Inferior parietal cortex (tissue), 1 donor: Measurements from ENCODE around the gene TUBB4A.
A peak's percentile ranks its signal among the peaks of the same experiment; 100 is the strongest.
"Not testable (repeated sequence)": the region's sequence is repeated elsewhere in the genome, so short reads cannot be mapped to it uniquely, and the experiment has no call there.

Experiments used
- DNase-seq: peaks from one replicate; pipeline ENCODE4 v3.0.0-alpha.2; 2016; ENCODE audit errors: extremely low spot score

Gene TUBB4A

DNA sequence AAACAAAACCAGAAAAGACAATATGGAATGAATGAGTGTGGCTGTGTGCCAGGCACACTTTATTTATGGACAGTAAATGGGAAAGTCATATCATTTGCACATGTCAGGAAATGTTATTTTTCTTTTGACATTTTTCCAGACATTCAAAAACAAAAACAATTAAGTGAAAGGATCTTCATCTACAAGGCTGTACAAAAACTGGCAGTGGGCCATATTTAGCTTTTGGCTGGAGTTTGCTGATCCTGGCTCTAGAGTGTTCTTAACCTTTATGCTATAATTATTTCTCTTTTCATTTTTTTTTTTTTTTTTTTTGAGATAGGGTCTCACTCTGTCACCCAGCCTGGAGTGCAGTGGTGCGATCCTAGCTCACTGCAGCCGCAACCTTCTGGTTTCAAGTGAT lies 22.2 kb upstream of the TUBB4A start:
- no peak for DNase-seq

DNA sequence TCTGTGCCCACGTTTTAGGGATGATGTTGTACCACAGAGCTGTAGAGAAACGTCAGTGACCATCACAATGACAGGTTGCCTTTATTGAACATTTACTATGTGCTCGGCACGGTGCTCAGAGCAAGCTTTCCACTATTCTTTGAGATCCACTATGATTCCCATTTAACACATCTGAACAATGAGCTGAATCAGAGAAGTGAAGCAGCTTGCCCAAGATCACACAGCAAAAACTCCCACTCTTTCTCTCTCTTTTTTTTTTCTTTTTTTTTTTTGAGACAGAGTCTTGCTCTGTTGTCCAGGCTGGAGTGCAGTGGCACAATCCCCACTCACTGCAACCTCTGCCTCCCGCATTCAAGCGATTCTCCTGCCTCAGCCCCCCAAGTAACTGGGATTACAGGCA lies 20.6 kb upstream of the TUBB4A start:
- DNase-seq: no peak

- DNase-seq: no peak
These were observed 19.9 kb upstream of the TUBB4A start for GRCh38 chr19:6521718-6522646.

DNA sequence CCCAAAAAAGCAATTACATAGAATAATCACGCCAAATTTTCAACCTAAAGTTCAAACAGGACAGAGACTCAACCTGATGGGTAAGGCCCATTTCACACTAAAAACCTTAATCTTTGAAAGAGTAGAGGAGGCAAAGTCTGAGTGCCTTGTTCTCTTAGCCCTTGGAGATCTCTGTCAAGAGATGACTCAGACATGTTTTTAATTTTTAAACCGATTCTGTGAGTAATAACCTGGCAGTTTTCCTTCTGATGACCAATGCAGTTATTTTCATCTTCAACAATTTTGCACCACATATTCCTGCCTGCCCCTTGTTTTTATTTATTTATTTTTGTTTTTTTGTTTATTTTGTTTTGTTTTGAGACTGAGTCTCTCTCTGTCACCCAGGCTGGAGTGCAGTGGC lies 17.2 kb upstream of the TUBB4A start:
- no peak for DNase-seq

- no peak for DNase-seq
These were observed 16.2 kb upstream of the TUBB4A start for GRCh38 chr19:6518145-6518911.

DNA sequence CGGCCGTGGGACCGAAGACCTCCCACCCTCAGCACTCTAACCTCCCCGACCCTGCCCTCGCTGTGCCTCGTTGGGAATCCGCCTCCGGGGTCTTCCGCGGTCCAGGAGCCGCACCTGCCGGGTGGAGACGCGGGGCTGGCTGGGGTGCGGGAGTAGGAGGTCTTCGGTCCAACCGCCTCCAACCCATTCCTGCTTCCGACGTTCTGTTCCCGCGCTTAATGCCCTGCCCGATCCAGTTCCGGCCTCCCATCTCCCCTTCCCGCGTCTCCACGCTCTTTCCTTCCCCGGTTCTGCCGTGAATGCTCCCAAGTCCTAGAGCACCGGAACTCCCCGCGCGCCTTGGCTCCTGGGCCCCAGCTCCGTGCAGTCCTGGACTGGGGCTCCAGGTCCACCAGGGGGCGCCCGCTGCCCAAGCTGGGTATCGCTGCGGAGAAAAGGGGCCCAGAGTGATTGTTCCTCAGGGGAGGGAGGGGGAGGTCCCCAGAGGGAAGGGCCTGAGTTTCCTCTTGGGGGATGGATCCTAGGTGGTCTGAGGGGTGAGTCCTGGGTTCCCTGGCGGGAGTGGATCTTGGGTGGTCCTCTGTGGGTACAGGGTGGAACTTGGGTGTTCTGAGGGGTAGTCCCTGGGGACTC lies 14.7 kb upstream of the TUBB4A start:
- DNase-seq: peak; percentile 95

GRCh38 chr19:6516018-6516658 lies 14.0 kb upstream of the TUBB4A start:
- DNase-seq: peak; percentile 90

DNA sequence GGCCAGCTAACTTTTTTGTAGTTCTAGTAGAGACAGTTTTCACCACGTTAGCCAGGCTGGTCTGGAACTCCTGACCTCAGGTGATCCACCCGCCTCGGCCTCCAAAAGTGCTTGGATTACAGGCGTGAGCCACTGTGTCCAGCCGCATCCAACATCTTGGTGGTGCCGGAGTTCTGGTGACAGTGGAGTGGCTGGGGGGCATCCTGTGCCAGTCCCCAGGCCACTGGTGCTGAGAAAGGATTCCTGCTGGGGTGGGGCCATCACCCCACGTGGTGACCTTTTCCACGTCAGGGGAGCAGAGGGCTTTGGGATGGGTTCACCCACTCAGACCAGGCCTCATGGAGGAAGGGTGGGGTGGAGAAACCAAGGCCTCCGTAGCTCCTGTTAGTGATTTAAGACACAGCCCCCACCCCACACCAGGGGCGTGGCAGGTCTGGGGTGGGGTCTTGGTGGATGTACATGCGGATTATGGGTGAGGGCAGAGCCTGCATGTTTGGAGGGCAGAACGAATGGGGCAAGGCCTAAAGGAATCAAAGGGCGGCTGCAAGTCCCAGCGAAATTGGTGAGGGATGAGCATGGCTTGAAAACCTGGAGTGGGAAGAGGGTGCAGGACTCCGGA lies 12.9 kb upstream of the TUBB4A start:
- DNase-seq: no peak

- DNase-seq: no peak
These were observed 12.0 kb upstream of the TUBB4A start for GRCh38 chr19:6514089-6514488.

DNA sequence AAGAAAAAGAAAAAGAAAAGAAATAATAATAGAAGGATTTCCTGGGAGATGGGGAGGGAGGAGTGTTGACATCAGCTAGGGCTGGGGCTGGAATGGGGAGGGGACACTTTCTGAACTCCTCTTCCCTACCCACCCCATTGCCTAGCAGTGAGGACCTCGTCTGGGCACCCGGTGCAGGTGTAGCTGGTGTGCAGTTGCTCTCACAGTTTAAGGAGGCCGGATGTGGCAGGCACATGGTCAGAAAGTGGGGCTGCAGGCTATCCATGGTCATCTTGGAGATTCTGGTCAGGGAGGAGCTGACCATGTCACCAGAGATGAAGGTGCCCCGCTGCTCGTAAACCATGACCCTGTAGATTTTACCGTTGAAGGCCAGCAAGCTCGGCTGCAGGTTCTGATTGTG lies 8.5 kb upstream of the TUBB4A start:
- no peak for DNase-seq

DNA sequence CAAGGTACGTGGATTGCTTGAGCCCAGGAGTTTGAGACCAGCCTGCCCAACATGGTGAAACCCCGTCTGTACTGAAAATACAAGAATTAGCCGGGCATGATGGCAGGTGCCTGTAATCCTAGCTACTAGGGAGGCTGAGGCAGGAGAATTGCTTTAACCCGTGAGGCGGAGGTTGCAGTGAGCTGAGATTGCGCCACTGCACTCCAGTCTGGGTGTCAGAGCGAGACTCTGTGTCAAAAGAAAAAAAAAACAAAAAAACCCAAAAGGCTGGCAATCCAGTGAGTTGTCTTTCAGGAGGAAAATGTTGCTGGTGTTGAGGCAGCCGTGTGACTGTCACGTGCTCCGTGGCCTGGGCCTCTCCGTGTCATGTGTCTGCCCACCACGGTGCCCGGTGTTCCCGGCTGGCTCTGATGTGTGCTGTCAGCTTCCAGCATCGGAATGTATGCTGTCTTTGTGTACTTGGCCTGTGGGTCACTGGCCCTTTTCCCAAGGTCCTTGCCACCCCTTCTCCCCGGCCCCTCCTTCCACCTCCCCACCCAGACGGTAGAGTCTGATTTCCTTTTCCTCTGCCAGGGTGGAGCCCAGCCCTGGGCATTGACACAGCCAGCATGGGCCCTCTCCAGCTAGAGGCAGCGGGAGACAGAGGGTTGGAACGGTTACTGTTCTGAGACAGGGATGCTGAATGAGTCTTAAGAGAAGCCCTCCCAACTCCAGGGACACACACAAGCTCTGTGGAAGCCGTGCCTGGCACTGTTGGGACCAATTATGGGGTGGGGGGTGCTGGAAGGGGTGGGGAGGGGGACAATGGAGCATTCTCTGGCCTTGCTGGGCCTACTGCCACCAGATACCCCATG lies 7.2 kb upstream of the TUBB4A start:
- DNase-seq: peak; percentile 78

DNA sequence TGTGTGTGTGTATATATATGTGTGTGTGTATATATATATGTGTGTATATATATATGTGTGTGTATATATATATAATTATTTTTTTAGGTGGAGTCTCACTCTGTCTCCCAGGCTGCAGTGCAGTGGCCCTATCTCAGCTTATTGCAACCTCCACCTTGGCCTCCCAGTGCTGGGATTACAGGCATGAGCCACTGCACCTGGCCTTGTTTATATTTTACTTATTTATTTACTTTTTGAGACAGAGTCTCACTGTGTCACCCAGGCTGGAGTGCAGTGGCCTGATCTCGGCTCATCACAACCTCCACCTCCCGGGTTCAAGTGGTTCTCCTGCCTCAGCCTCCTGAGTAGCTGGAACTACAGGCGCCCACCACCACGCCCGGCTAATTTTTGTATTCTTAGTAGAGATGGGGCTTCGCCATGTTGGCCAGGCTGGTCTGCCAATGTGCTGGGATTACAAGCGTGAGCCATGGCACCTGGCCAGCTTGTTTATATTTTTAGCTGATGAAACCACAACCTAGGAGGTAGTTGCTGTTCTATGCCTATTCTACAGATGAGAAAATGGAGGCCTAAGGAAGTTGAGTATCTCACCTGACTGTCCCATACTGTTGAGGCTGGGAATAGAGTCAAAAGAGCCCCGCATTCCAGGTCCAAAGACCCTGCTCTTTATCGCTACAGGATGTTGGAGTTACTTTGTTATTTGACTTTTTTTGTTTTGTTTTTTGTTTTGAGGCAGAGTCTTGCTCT lies 6.1 kb upstream of the TUBB4A start:
- not testable (repeated sequence) for DNase-seq

DNA sequence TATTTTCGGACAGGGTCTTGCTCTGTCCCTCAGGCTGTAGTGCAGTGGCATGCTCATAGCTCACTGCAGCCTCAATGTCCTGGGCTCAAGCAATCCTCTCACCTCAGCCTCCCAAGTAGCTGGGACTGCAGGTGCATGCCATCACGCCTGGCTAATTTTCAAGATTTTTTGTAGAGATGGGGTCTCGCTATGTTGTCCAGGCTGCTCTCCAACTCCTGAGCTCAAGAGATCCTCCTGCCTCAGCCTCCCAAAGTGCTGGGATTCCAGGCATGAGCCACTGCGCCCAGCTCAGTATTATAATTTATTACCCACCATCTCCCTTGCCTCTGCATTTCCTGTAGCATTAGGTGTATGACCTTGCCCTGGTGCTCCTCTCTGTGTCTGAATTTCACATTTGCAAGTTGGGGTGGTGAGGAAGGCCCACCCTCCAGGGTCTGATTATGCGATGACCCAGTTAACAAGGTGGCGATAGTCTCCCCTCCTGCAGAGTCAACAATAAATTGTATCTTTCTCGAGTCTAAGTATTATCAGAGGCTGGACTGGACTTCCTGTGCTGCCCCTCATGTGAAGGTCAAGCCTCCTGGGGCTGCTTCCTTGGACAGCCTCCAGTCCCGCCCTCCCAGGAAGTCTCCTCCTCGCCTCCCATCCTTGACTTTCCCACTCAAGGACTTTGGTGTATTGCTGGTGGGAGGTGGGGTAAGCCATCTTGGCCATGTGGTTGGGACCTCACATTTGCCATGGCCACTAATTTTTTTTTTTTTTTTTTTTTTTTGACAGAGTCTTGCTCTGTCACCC lies 1.5 kb upstream of the TUBB4A start:
- no peak for DNase-seq

DNA sequence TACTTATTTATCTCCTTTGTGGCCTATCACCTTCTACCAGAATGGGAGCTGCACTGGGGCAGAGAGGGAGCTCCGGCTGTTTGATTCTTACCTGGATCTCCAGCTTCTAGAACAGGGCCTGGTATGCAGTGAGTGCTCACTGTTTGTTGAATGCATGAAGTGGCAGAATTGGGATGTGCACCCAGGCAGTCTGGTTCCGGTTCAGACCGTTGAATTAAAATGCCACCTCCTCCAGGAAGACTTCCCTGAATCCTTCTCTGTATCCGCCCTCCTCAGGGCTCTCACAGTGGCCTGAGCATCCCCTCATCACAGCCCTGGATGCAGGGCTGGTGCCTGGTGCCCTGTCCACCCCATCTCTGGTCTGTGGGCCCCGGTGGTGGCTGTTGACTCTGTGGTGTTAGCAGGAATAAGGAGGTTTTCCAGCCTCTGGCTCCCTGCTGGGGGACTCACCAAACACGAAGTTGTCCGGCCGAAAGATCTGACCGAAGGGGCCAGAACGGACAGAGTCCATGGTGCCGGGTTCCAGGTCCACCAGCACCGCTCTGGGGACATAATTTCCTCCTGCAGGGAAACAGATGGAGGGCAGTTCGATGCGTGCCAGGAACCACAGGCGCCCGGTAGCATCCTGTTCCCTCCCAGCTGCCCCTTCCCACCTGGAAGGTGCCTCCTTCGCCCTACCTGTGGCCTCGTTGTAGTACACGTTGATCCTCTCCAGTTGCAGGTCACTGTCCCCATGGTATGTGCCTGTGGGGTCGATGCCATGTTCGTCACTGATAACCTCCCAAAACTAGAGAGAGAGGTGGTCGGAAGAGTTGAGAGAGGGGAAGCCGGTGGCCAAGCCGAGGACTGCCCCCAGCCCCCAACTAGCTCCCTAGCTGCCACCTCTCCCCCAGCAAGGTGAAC lies 1.0 kb downstream of the TUBB4A start:
- DNase-seq: no peak

- no peak for DNase-seq
These were observed 2.9 kb downstream of the TUBB4A start for GRCh38 chr19:6499052-6499790.

DNA sequence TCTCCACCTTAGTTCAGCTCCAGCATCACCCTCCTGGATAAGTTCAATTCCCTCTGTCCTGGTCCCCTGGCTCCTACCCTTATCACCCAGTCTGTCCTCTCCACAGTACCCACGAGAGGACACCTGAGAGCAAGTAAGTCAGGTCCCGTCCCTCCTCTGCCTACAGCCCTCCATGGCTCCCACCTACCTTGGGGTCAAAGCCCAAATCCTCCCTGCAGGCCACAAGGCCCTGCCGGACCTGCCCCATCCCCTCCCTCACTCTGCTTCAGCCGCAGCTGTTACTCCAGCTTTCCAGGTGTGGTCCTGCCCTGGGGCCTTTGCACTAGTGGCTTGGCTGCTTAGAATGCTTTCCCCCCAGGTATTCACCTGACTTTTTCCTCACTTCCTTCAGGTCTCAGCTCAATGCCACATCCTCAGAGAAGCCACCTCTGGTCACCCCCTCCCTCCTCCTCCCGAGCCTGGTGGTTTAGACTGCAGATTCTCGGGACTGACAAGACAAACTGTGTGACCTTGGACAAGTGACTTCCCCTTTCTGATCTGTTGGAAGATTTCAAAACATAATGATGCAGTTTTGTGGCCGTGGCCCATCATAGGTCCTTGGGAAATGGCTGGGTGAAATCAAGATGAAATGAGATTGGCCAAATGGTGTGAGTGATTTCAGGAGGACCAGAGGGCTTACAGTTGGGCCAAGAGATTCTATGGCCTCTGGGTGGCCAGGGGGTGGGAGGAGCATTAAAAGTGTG lies 3.6 kb downstream of the TUBB4A start:
- DNase-seq: no peak

DNA sequence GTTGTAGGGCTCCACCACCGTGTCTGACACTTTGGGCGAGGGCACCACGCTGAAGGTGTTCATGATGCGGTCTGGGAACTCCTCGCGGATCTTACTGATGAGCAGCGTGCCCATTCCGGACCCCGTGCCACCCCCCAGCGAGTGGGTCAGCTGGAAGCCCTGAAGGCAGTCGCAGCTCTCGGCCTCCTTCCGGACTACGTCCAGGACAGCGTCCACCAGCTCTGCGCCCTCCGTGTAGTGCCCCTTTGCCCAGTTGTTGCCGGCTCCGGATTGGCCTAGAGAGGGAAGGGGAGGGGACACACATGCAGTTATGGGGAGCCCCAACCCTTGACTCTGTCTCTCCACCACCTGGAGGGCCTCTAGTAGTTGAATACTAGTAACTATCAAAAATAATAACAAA lies 6.2 kb downstream of the TUBB4A start:
- DNase-seq: no peak
